Cardiac muscle cell (in vitro differentiated cells and primary cell): Measurements from ENCODE around the gene NCAPD2. TPM values are rescaled to one million over a fixed set of nuclear protein-coding genes. Genes with fewer than 3 reads are reported as not detected.
"Not testable (repeated sequence)": the region's sequence is repeated elsewhere in the genome, so short reads cannot be mapped to it uniquely, and the experiment has no call there.

Source experiments
- DNase-seq, 2 donors: peaks; one replicate each; pipeline versions ENCODE4 v3.0.0 to v3.0.0-alpha.2; 2010 to 2017; ENCODE audit warnings: low read depth in 1 of 2, low spot score in 1 of 2
- H3K27ac ChIP-seq: fragments of 200-600 bp; sonication (generic); 2 replicates; pipeline ENCODE4 v1.5.1; 2016
- H3K27me3 ChIP-seq: fragments of 200-600 bp; sonication (generic); 2 replicates; pipeline ENCODE4 v1.6.0; 2016; ENCODE audit warnings: control low read depth
- H3K36me3 ChIP-seq: fragments of 200-600 bp; sonication (generic); 2 replicates; pipeline ENCODE4 v1.5.1; 2016; ENCODE audit warnings: control low read depth
- H3K4me1 ChIP-seq: fragments of 200-600 bp; sonication (generic); 2 replicates; pipeline ENCODE4 v1.8.1; 2017; ENCODE audit warnings: low read depth, mild to moderate bottlenecking, mixed run types
- H3K4me3 ChIP-seq: fragments of 200-600 bp; sonication (generic); 2 replicates; pipeline ENCODE4 v1.5.1; 2016; ENCODE audit warnings: mild to moderate bottlenecking
- H3K9me3 ChIP-seq: fragments of 200-600 bp; sonication (generic); 2 replicates; pipeline ENCODE4 v1.5.1; 2017; ENCODE audit warnings: low read depth, mild to moderate bottlenecking, control low read depth
- polyA plus RNA-seq: library from polyadenylated mRNA; unstranded; fragments of >200 nt; fragmentation: Nextera tagmentation; extraction: Ambion mirVana; gene quantifications from 2 replicates; pipeline ENCODE4 v1.2.1, GENCODE V29; 2016
- total RNA-seq: library from RNA; depleted of rRNA; stranded (reverse); fragments of >200 nt; gene quantifications from 2 replicates; pipeline ENCODE4 v1.2.3, GENCODE V29; 2016
- TF ChIP-seq, protein P1 (sequence below): IDR thresholded peaks from 2 replicates; pipeline ENCODE4 v1.5.1; 2012; ENCODE audit warnings: low read depth, mild to moderate bottlenecking, low read length

Gene NCAPD2
- total and polyA plus RNA-seq, 2 experiments from 2014 or later, result 20.2 to 134 TPM

DNA sequence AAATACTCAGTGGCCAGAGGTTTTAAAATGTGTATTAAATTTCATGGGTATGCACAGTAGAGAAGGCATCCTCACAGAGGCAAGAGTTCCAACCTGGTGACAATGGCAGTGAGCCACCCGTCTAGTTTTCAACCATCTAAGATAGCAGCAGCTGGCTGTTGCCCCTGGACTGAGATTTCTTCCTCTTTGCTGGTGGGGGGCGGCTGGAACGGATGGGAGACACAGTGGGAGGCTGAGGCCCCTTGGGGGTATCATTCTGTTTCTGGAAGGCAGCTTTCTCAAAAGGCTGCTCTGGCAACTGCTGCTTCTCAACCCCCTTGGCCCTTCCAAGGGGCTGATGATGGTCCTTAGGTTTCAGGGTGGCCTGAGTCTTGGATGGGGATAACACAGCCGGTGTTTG lies 63.0 kb downstream of the NCAPD2 start:
- H3K4me3 ChIP-seq, result no peak overlapping the region
- no peaks in the 10 kb centered on the region for H3K27me3 ChIP-seq
- peaks cover 28% of the 10 kb centered on the region for H3K4me1 ChIP-seq
- peaks cover 26% of the 10 kb centered on the region for H3K36me3 ChIP-seq
- TF ChIP-seq, protein P1, sequence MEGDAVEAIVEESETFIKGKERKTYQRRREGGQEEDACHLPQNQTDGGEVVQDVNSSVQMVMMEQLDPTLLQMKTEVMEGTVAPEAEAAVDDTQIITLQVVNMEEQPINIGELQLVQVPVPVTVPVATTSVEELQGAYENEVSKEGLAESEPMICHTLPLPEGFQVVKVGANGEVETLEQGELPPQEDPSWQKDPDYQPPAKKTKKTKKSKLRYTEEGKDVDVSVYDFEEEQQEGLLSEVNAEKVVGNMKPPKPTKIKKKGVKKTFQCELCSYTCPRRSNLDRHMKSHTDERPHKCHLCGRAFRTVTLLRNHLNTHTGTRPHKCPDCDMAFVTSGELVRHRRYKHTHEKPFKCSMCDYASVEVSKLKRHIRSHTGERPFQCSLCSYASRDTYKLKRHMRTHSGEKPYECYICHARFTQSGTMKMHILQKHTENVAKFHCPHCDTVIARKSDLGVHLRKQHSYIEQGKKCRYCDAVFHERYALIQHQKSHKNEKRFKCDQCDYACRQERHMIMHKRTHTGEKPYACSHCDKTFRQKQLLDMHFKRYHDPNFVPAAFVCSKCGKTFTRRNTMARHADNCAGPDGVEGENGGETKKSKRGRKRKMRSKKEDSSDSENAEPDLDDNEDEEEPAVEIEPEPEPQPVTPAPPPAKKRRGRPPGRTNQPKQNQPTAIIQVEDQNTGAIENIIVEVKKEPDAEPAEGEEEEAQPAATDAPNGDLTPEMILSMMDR, result no peak
- no peak for DNase-seq
- no peak overlapping the region for H3K27ac ChIP-seq
- no peaks in the 10 kb centered on the region for H3K9me3 ChIP-seq

DNA sequence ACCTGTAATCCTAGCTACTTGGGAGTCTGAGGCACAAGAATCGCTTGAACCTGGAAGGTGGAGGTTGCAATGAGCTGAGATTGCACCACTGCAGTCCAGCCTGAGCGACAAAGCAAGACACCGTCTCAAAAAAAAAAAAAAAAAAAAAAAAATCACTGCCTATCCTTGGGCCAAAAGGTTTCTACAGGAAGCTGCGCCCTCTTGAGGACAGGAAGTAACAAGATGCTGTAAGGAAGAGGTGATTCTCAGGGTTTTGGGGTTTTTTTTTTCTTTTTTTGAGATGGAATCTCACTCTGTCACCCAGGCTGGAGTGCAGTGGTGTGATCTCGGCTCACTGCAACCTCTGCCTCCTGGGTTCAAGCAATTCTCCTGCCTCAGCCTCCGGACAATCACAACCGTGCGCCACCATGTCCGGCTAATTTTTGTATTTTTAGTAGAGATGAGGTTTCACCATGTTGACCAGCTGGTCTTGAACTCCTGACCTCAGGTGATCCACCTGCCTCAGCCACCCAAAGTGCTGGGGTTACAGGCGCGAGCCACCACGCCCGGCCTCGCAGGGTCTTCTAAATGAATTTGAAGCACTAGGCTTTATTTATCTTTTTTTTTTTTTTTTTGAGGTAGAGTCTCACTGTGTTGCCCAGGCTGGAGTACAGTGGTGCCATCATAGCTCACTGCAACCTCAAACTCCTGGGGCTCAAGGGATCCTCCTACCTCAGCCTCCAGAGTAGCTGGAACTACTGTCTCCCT lies 64.3 kb downstream of the NCAPD2 start:
- peak; percentile 63 to 78 for DNase-seq
- H3K27ac ChIP-seq, H3K27me3 ChIP-seq, H3K9me3 ChIP-seq, H3K4me3 ChIP-seq: not testable (repeated sequence)
- H3K4me1 ChIP-seq, result peaks cover 15% of the 10 kb centered on the region
- TF ChIP-seq, protein P1, result peak; percentile 63
- peaks cover 38% of the 10 kb centered on the region for H3K36me3 ChIP-seq

DNA sequence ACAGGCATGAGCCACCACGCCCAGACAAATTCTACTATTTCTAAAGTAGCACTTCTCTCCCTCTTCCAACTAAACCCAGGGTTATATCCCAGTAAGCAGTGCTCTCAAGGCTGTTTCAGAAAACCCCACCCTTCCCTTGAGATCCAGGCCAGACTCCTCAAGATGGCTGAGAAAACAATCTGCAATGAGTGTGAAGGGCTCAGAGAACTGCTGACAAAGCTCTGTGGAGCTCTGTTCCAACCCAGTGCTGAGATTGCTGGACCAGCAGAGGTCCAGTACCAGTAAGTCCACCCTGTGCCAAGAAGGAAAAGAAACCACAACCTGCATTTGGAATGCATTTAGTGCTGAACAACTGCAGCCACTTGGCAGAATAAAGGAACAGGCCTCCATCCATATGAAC lies 65.6 kb downstream of the NCAPD2 start:
- H3K27me3 ChIP-seq, result no peaks in the 10 kb centered on the region
- DNase-seq, result no peak
- H3K36me3 ChIP-seq, result peaks cover 38% of the 10 kb centered on the region
- TF ChIP-seq, protein P1, result no peak
- H3K4me3 ChIP-seq, result no peak overlapping the region
- peaks cover 4% of the 10 kb centered on the region for H3K4me1 ChIP-seq
- H3K9me3 ChIP-seq, result no peaks in the 10 kb centered on the region
- H3K27ac ChIP-seq, result no peak overlapping the region

DNA sequence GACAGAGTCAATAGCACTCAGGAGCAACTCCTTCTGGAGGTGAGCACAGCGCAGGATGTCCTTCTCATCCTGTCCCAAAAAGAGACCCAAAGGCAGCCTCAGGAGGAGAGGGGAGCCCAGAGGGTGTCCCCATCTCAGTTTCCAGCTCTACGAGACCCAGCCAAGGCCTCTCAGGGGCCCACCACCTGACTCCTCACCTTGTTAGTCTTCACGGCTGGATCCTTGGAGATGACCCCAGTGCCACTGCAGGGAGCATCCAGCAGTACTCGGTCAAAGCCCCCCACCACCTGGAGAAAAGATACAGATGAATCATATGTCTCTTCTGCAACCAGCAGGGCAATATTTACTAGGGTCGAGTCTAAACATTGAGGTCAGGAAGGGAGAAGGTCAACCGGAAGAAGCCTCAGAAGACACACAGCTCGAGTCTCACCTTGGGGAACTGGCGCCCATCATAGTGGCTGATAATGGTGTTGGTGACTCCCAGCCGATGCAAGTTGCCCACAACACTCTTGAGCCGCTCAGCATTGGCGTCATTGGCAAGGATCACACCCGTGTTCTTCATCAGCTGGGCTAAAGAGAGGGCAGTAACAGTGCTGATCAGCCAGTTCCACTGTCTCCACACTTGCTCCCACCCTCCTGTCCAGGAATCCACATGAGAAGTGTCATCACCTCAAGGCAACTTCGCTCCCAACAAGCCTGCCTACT lies 66.8 kb downstream of the NCAPD2 start:
- H3K9me3 ChIP-seq, result no peaks in the 10 kb centered on the region
- H3K27ac ChIP-seq, result no peak overlapping the region
- no peaks in the 10 kb centered on the region for H3K27me3 ChIP-seq
- H3K4me1 ChIP-seq, result no peaks in the 10 kb centered on the region
- DNase-seq, result no peak
- TF ChIP-seq, protein P1, result no peak
- peaks cover 39% of the 10 kb centered on the region for H3K36me3 ChIP-seq
- H3K4me3 ChIP-seq, result no peak overlapping the region

DNA sequence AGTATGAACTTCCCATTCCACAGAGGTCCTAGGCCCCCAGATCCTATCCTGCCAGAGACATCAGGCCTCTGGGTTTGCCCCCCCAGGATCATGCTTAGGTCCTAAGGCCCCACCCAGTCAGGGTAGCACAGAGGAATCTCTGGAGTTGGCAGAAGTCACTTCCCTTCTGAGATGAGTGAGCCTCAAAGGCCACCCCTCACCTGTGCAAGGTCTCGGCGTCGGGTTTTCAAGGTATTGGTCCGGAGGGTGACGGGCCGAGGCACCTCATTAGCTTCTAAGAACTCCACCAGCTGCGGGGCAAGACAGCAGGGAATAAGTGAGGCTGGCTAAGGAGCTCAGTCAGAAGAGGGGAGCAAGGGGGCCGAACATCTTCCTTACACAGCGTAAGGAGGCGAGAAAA lies 69.0 kb downstream of the NCAPD2 start:
- no peak for DNase-seq
- TF ChIP-seq, protein P1, result no peak
- Histone ChIP-seq H3K4me1 (no peaks in the 10 kb centered on the region), H3K36me3 (peaks cover 45% of the 10 kb centered on the region), H3K27ac (no peak overlapping the region), H3K27me3 (no peaks in the 10 kb centered on the region), H3K4me3 (no peak overlapping the region), H3K9me3 (no peaks in the 10 kb centered on the region)
